Kidney epithelial cell (primary cell): ENCODE results near the gene ZBTB45. TPM values are rescaled to one million over a fixed set of nuclear protein-coding genes. Genes with fewer than 3 reads are reported as not detected.
"Not testable (repeated sequence)": the region's sequence is repeated elsewhere in the genome, so short reads cannot be mapped to it uniquely, and the experiment has no call there.

Source experiments
- DNase-seq: peaks from one replicate; pipeline ENCODE4 v3.0.0-alpha.2; 2010; ENCODE audit warnings: low read depth
- H3K27me3 ChIP-seq: 2 replicates; pipeline ENCODE4 v1.6.0; 2011; ENCODE audit warnings: low read length; ENCODE audit not compliant: control insufficient read depth, insufficient read depth
- H3K36me3 ChIP-seq: 2 replicates; pipeline ENCODE4 v1.5.1; 2011; ENCODE audit warnings: low read length; ENCODE audit not compliant: control insufficient read depth, insufficient read depth
- H3K4me3 ChIP-seq: 2 replicates; pipeline ENCODE4 v1.5.1; 2011; ENCODE audit warnings: low read depth, mild to moderate bottlenecking, control low read depth, low read length
- CTCF ChIP-seq: IDR thresholded peaks from 2 replicates; pipeline ENCODE4 v1.5.1; 2011; ENCODE audit warnings: mild to moderate bottlenecking, moderate library complexity, low read length, control low read depth, inconsistent platforms; ENCODE audit not compliant: insufficient read depth, poor library complexity, severe bottlenecking
- total RNA-seq: library from RNA; depleted of rRNA; stranded (reverse); fragments of >200 nt; gene quantifications from 2 replicates; pipeline ENCODE4 v1.2.3, GENCODE V29; 2015

Gene ZBTB45
- total RNA-seq, 1 donor from 2014 or later = 16.2 TPM

GRCh38 chr19:58499021-58499927, 20.3 kb downstream of the ZBTB45 start:
- peak; percentile 95 for DNase-seq
- H3K4me3 ChIP-seq = peak overlapping the region; percentile 53
- no peaks in the 10 kb centered on the region for H3K27me3 ChIP-seq
- H3K36me3 ChIP-seq = no peaks in the 10 kb centered on the region
- peak; percentile 51 for TF ChIP-seq CTCF

GRCh38 chr19:58498316-58499020, 21.1 kb downstream of the ZBTB45 start:
- no peaks in the 10 kb centered on the region for H3K27me3 ChIP-seq
- TF ChIP-seq CTCF = no peak
- DNase-seq = no peak
- H3K4me3 ChIP-seq = peak overlapping the region; percentile 35
- H3K36me3 ChIP-seq = no peaks in the 10 kb centered on the region

GRCh38 chr19:58497634-58498170, 21.9 kb downstream of the ZBTB45 start:
- no peaks in the 10 kb centered on the region for H3K27me3 ChIP-seq
- TF ChIP-seq CTCF = no peak
- DNase-seq = no peak
- no peak overlapping the region for H3K4me3 ChIP-seq
- H3K36me3 ChIP-seq = no peaks in the 10 kb centered on the region

- Histone ChIP-seq H3K36me3 (no peaks in the 10 kb centered on the region), H3K27me3 (no peaks in the 10 kb centered on the region), H3K4me3 (no peak overlapping the region)
- no peak for TF ChIP-seq CTCF
- no peak for DNase-seq
Measured at GRCh38 chr19:58492265-58492664, 27.3 kb downstream of the ZBTB45 start.

- TF ChIP-seq CTCF = no peak
- Histone ChIP-seq H3K4me3 (no peak overlapping the region), H3K27me3 (no peaks in the 10 kb centered on the region), H3K36me3 (no peaks in the 10 kb centered on the region)
- DNase-seq = no peak
Measured at GRCh38 chr19:58491393-58491792, 28.2 kb downstream of the ZBTB45 start.

GRCh38 chr19:58484349-58484748, 35.3 kb downstream of the ZBTB45 start:
- not testable (repeated sequence) for H3K27me3 ChIP-seq, H3K4me3 ChIP-seq, DNase-seq, H3K36me3 ChIP-seq
